ENCODE results near the gene PMS1. TPM values are rescaled to one million over a fixed set of nuclear protein-coding genes. Genes with fewer than 3 reads are reported as not detected.
A peak's percentile ranks its signal among the peaks of the same experiment; 100 is the strongest.

PMS1 gene
- total and polyA plus RNA-seq, 4 donors = 6.8 to 40.3 (median 18.4) TPM

GRCh38 chr2:189783451-189783926 is 761 bp upstream of the PMS1 start:
- Histone ChIP-seq H3K36me3 (ENCODE audit: control insufficient read depth in 4 of 4, insufficient read depth in 4 of 4, low read length in 4 of 4) (peaks cover 5 to 25% (median 9%) of the 10 kb centered on the region in 4 donors), H3K27me3 (ENCODE audit: control insufficient read depth in 3 of 3, insufficient read depth in 3 of 3, low read length in 2 of 3) (no peaks in the 10 kb centered on the region), H3K9ac (ENCODE audit: insufficient read depth in 1 of 2, low read length in 2 of 2) (peak overlapping the region; percentile 67 to 98), H3K27ac (ENCODE audit: low read depth in 1 of 2, low read length in 1 of 2) (peak overlapping the region; percentile 96 to 99), H3K9me3 (ENCODE audit: control insufficient read depth in 4 of 4, insufficient read depth in 3 of 4, low read length in 3 of 4) (no peaks in the 10 kb centered on the region), H3K4me3 (peak overlapping the region; percentile 97), H3K4me1 (ENCODE audit: control insufficient read depth in 5 of 5, insufficient read depth in 5 of 5, low read length in 5 of 5) (peaks cover 1 to 21% (median 13%) of the 10 kb centered on the region in 5 donors)
- 0 to 1% methylated on average over 17 of the region's 17 CpGs for WGBS, 2 donors
- ATAC-seq (ENCODE audit: insufficient read depth, low FRiP score) = peak; percentile 0
- no peak for TF ChIP-seq CTCF (IDR thresholded peaks at IDR 0.05; ENCODE audit: control extremely low read depth, extremely low read depth)
- DNase-seq = peak; percentile 14 to 81 (median 77)

GRCh38 chr2:189791338-189792042 is 7.2 kb downstream of the PMS1 start:
- H3K4me3 ChIP-seq = no peak overlapping the region
- DNase-seq (no peak), ATAC-seq (ENCODE audit: insufficient read depth, low FRiP score) (no peak)
- no peak for TF ChIP-seq CTCF (IDR thresholded peaks at IDR 0.05; ENCODE audit: control extremely low read depth, extremely low read depth)
- peaks cover 8 to 18% (median 12%) of the 10 kb centered on the region in 4 donors for H3K36me3 ChIP-seq (ENCODE audit: control insufficient read depth in 4 of 4, insufficient read depth in 4 of 4, low read length in 4 of 4)
- no peaks in the 10 kb centered on the region for H3K4me1 ChIP-seq (ENCODE audit: control insufficient read depth in 5 of 5, insufficient read depth in 5 of 5, low read length in 5 of 5)
- H3K27me3 ChIP-seq (ENCODE audit: control insufficient read depth in 3 of 3, insufficient read depth in 3 of 3, low read length in 2 of 3) = no peaks in the 10 kb centered on the region
- WGBS, 2 donors = 90 to 94% methylated on average over 12 of the region's 12 CpGs
- H3K27ac ChIP-seq (ENCODE audit: low read depth in 1 of 2, low read length in 1 of 2) = no peak overlapping the region
- H3K9ac ChIP-seq (ENCODE audit: insufficient read depth in 1 of 2, low read length in 2 of 2) = no peak overlapping the region
- no peaks in the 10 kb centered on the region for H3K9me3 ChIP-seq (ENCODE audit: control insufficient read depth in 4 of 4, insufficient read depth in 3 of 4, low read length in 3 of 4)

GRCh38 chr2:189794310-189794709 is 10.1 kb downstream of the PMS1 start:
- H3K4me3 ChIP-seq = no peak overlapping the region
- H3K9ac ChIP-seq (ENCODE audit: insufficient read depth in 1 of 2, low read length in 2 of 2) = no peak overlapping the region
- H3K27me3 ChIP-seq (ENCODE audit: control insufficient read depth in 3 of 3, insufficient read depth in 3 of 3, low read length in 2 of 3) = no peaks in the 10 kb centered on the region
- H3K36me3 ChIP-seq (ENCODE audit: control insufficient read depth in 4 of 4, insufficient read depth in 4 of 4, low read length in 4 of 4) = peaks cover 8 to 25% (median 15%) of the 10 kb centered on the region in 4 donors
- no peak overlapping the region for H3K27ac ChIP-seq (ENCODE audit: low read depth in 1 of 2, low read length in 1 of 2)
- DNase-seq (no peak), ATAC-seq (ENCODE audit: insufficient read depth, low FRiP score) (no peak)
- no peaks in the 10 kb centered on the region for H3K4me1 ChIP-seq (ENCODE audit: control insufficient read depth in 5 of 5, insufficient read depth in 5 of 5, low read length in 5 of 5)
- H3K9me3 ChIP-seq (ENCODE audit: control insufficient read depth in 4 of 4, insufficient read depth in 3 of 4, low read length in 3 of 4) = no peaks in the 10 kb centered on the region
- 94 to 98% methylated on average over 1 of the region's 1 CpG for WGBS, 2 donors
- TF ChIP-seq CTCF (IDR thresholded peaks at IDR 0.05; ENCODE audit: control extremely low read depth, extremely low read depth) = no peak
